ENCODE results near the gene NUDT3. TPM values are rescaled to one million over a fixed set of nuclear protein-coding genes. Genes with fewer than 3 reads are reported as not detected.
"Not testable (repeated sequence)": the region's sequence is repeated elsewhere in the genome, so short reads cannot be mapped to it uniquely, and the experiment has no call there.

Gene NUDT3
- total RNA-seq, 1 donor from 2014 or later: 20.0 TPM

- Mint-ChIP-seq H3K9me3 (no peaks in the 10 kb centered on the region), H3K27ac (peak overlapping the region; percentile 83), H3K4me3 (peak overlapping the region; percentile 87), H3K36me3 (ENCODE audit: low read depth) (peaks cover 10% of the 10 kb centered on the region), H3K4me1 (ENCODE audit: low read depth) (peaks cover 34% of the 10 kb centered on the region), H3K27me3 (ENCODE audit: insufficient read depth) (peaks cover 1% of the 10 kb centered on the region)
- DNase-seq (ENCODE audit: low spot score): no peak
- intact Hi-C loops (cut with micrococcal nuclease): loop anchor here (1.0 to 5.0 kb wide), 11 partner anchors 13 to 461 kb away; partner anchors contain the start of genes HMGA1, NUDT3 and RPS10
Observed at GRCh38 chr6:34249469-34250261, 142.8 kb downstream of the NUDT3 start.

GRCh38 chr6:34248727-34249468 is 143.6 kb downstream of the NUDT3 start, which contains the start of gene SMIM29:
TSS of gene SMIM29 (minus strand) at chr6:34249006. CDS start at chr6:34247791, 1,215 bp downstream.
- peaks cover 14% of the 10 kb centered on the region for H3K36me3 Mint-ChIP-seq (ENCODE audit: low read depth)
- peak; percentile 96 for DNase-seq (ENCODE audit: low spot score)
- H3K4me3 Mint-ChIP-seq: peak within 1 kb of the TSS; percentile 87
- intact Hi-C loops (cut with micrococcal nuclease): loop anchor here (1.0 to 5.0 kb wide), 11 partner anchors 13 to 461 kb away; partner anchors contain the start of genes HMGA1, NUDT3 and RPS10
- H3K27me3 Mint-ChIP-seq (ENCODE audit: insufficient read depth): peaks cover 1% of the 10 kb centered on the region
- no peaks in the 10 kb centered on the region for H3K9me3 Mint-ChIP-seq
- peak within 1 kb of the TSS; percentile 87 for H3K27ac Mint-ChIP-seq
- H3K4me1 Mint-ChIP-seq (ENCODE audit: low read depth): peaks cover 41% of the 10 kb centered on the region

GRCh38 chr6:34248198-34248726 is 144.2 kb downstream of the NUDT3 start:
- Mint-ChIP-seq H3K27ac (peak overlapping the region; percentile 87), H3K4me3 (peak overlapping the region; percentile 87), H3K27me3 (ENCODE audit: insufficient read depth) (peaks cover 1% of the 10 kb centered on the region), H3K36me3 (ENCODE audit: low read depth) (peaks cover 18% of the 10 kb centered on the region), H3K4me1 (ENCODE audit: low read depth) (peaks cover 47% of the 10 kb centered on the region), H3K9me3 (no peaks in the 10 kb centered on the region)
- peak; percentile 38 for DNase-seq (ENCODE audit: low spot score)
- intact Hi-C loops (cut with micrococcal nuclease): loop anchor here (2.0 to 5.0 kb wide), 3 partner anchors 69 to 279 kb away; no protein-coding TSS in a partner anchor

GRCh38 chr6:34247481-34248197 is 144.8 kb downstream of the NUDT3 start:
- H3K36me3 Mint-ChIP-seq (ENCODE audit: low read depth): peaks cover 24% of the 10 kb centered on the region
- DNase-seq (ENCODE audit: low spot score): no peak
- peaks cover 1% of the 10 kb centered on the region for H3K27me3 Mint-ChIP-seq (ENCODE audit: insufficient read depth)
- H3K4me1 Mint-ChIP-seq (ENCODE audit: low read depth): peaks cover 53% of the 10 kb centered on the region
- no peaks in the 10 kb centered on the region for H3K9me3 Mint-ChIP-seq
- intact Hi-C loops (cut with micrococcal nuclease): loop anchor here (2.0 to 5.0 kb wide), 3 partner anchors 70 to 279 kb away; no protein-coding TSS in a partner anchor
- H3K27ac Mint-ChIP-seq: peak overlapping the region; percentile 87
- H3K4me3 Mint-ChIP-seq: peak overlapping the region; percentile 87

GRCh38 chr6:34246563-34247391 is 145.7 kb downstream of the NUDT3 start:
- H3K4me3 Mint-ChIP-seq: peak overlapping the region; percentile 34
- peaks cover 33% of the 10 kb centered on the region for H3K36me3 Mint-ChIP-seq (ENCODE audit: low read depth)
- H3K27me3 Mint-ChIP-seq (ENCODE audit: insufficient read depth): peaks cover 1% of the 10 kb centered on the region
- peaks cover 62% of the 10 kb centered on the region for H3K4me1 Mint-ChIP-seq (ENCODE audit: low read depth)
- no peaks in the 10 kb centered on the region for H3K9me3 Mint-ChIP-seq
- H3K27ac Mint-ChIP-seq: peak overlapping the region; percentile 70
- intact Hi-C loops (cut with micrococcal nuclease): loop anchor here (5.0 kb wide), 1 partner anchor 71 kb away; no protein-coding TSS in a partner anchor
- DNase-seq (ENCODE audit: low spot score): peak; percentile 33

GRCh38 chr6:34246249-34246562 is 146.3 kb downstream of the NUDT3 start:
- Mint-ChIP-seq H3K36me3 (ENCODE audit: low read depth) (peaks cover 39% of the 10 kb centered on the region), H3K9me3 (no peaks in the 10 kb centered on the region), H3K27me3 (ENCODE audit: insufficient read depth) (peaks cover 1% of the 10 kb centered on the region), H3K4me3 (no peak overlapping the region), H3K4me1 (ENCODE audit: low read depth) (peaks cover 68% of the 10 kb centered on the region), H3K27ac (peak overlapping the region; percentile 70)
- no peak for DNase-seq (ENCODE audit: low spot score)
- intact Hi-C loops (cut with micrococcal nuclease): loop anchor here (5.0 kb wide), 1 partner anchor 71 kb away; no protein-coding TSS in a partner anchor

- Mint-ChIP-seq H3K27ac (peak overlapping the region; percentile 79), H3K36me3 (ENCODE audit: low read depth) (peaks cover 43% of the 10 kb centered on the region)
Observed at GRCh38 chr6:34245761-34246140, 146.7 kb downstream of the NUDT3 start.

GRCh38 chr6:34245032-34245760 is 147.3 kb downstream of the NUDT3 start:
- H3K9me3 Mint-ChIP-seq; H3K27me3 Mint-ChIP-seq (ENCODE audit: insufficient read depth); DNase-seq (ENCODE audit: low spot score); H3K4me3 Mint-ChIP-seq: not testable (repeated sequence)
- Mint-ChIP-seq H3K4me1 (ENCODE audit: low read depth) (peaks cover 77% of the 10 kb centered on the region), H3K27ac (peak overlapping the region; percentile 79), H3K36me3 (ENCODE audit: low read depth) (peaks cover 47% of the 10 kb centered on the region)
- intact Hi-C loops (cut with micrococcal nuclease): loop anchor here (5.0 kb wide), 1 partner anchor 72 kb away; no protein-coding TSS in a partner anchor

More at GRCh38 chr6:34245761-34246140, 146.7 kb downstream of the NUDT3 start:
- peaks cover 72% of the 10 kb centered on the region for H3K4me1 Mint-ChIP-seq (ENCODE audit: low read depth)
- intact Hi-C loops (cut with micrococcal nuclease): loop anchor here (5.0 kb wide), 1 partner anchor 72 kb away; no protein-coding TSS in a partner anchor
- H3K9me3 Mint-ChIP-seq; DNase-seq (ENCODE audit: low spot score); H3K27me3 Mint-ChIP-seq (ENCODE audit: insufficient read depth); H3K4me3 Mint-ChIP-seq: not testable (repeated sequence)

GRCh38 chr6:34243901-34244884 is 148.3 kb downstream of the NUDT3 start:
- intact Hi-C loops (cut with micrococcal nuclease): no loop called here
- H3K27ac Mint-ChIP-seq: peak overlapping the region; percentile 84
- H3K27me3 Mint-ChIP-seq (ENCODE audit: insufficient read depth): peaks cover 1% of the 10 kb centered on the region
- H3K9me3 Mint-ChIP-seq: no peaks in the 10 kb centered on the region
- peak overlapping the region; percentile 51 for H3K4me3 Mint-ChIP-seq
- peaks cover 87% of the 10 kb centered on the region for H3K4me1 Mint-ChIP-seq (ENCODE audit: low read depth)
- DNase-seq (ENCODE audit: low spot score): no peak
- H3K36me3 Mint-ChIP-seq (ENCODE audit: low read depth): peaks cover 53% of the 10 kb centered on the region

GRCh38 chr6:34243131-34243771 is 149.2 kb downstream of the NUDT3 start:
- Mint-ChIP-seq H3K9me3 (no peaks in the 10 kb centered on the region), H3K4me1 (ENCODE audit: low read depth) (peaks cover 93% of the 10 kb centered on the region), H3K4me3 (peak overlapping the region; percentile 57), H3K36me3 (ENCODE audit: low read depth) (peaks cover 60% of the 10 kb centered on the region), H3K27me3 (ENCODE audit: insufficient read depth) (no peaks in the 10 kb centered on the region), H3K27ac (peak overlapping the region; percentile 67)
- intact Hi-C loops (cut with micrococcal nuclease): no loop called here
- no peak for DNase-seq (ENCODE audit: low spot score)

Data from activated T-helper 1 cell treated with anti-CD3 and anti-CD28 coated beads, Interleukin-12 subunit alpha, Interleukin-12 subunit beta, Interleukin-2, Interleukin-4 antibody, amounts not matched to agents 30 ng/mL and 10 ng/mL and 1 ng/mL, durations not matched to agents 14 hours and 24 hours and 36 hours (primary cell).